ENCODE data around the gene CHN2.

CHN2 gene

GRCh38 chr7:29370531-29371314, 176.1 kb downstream of the CHN2 start:
- DNase-seq = peak in 1 of 2 experiments; percentile 34

- no peak for DNase-seq
These were observed 176.9 kb downstream of the CHN2 start for GRCh38 chr7:29371472-29371871.

- no peak for DNase-seq
These were observed 177.9 kb downstream of the CHN2 start for GRCh38 chr7:29372351-29373090.

- DNase-seq = no peak
These were observed 181.3 kb downstream of the CHN2 start for GRCh38 chr7:29375641-29376562.

GRCh38 chr7:29377718-29378117, 183.1 kb downstream of the CHN2 start:
- DNase-seq = no peak

GRCh38 chr7:29379551-29379950, 185.0 kb downstream of the CHN2 start:
- DNase-seq = no peak

GRCh38 chr7:29381206-29382094, 186.9 kb downstream of the CHN2 start:
- DNase-seq = no peak

GRCh38 chr7:29384277-29384676, 189.7 kb downstream of the CHN2 start:
- no peak for DNase-seq

- peak in 1 of 2 experiments; percentile 35 for DNase-seq
These were observed 190.7 kb downstream of the CHN2 start for GRCh38 chr7:29385214-29385814.

GRCh38 chr7:29386196-29386765, 191.7 kb downstream of the CHN2 start:
- DNase-seq = peak; percentile 43 to 75

GRCh38 chr7:29391262-29391661, 196.7 kb downstream of the CHN2 start:
- DNase-seq = no peak

- DNase-seq = no peak
These were observed 199.7 kb downstream of the CHN2 start for GRCh38 chr7:29394321-29394720.

- no peak for DNase-seq
These were observed 202.0 kb downstream of the CHN2 start for GRCh38 chr7:29396563-29396962.

- DNase-seq = no peak
These were observed 202.8 kb downstream of the CHN2 start for GRCh38 chr7:29397398-29397797.

- no peak for DNase-seq
These were observed 203.4 kb downstream of the CHN2 start for GRCh38 chr7:29398011-29398410.

GRCh38 chr7:29400437-29400836, 205.9 kb downstream of the CHN2 start:
- DNase-seq = no peak

- DNase-seq = no peak
These were observed 207.2 kb downstream of the CHN2 start for GRCh38 chr7:29401769-29402168.

GRCh38 chr7:29405891-29406290, 211.3 kb downstream of the CHN2 start:
- DNase-seq = no peak

GRCh38 chr7:29406366-29406765, 211.8 kb downstream of the CHN2 start:
- DNase-seq = no peak

GRCh38 chr7:29408841-29409243, 214.3 kb downstream of the CHN2 start:
- peak; percentile 55 to 83 for DNase-seq

- DNase-seq = no peak
These were observed 216.4 kb downstream of the CHN2 start for GRCh38 chr7:29410996-29411395.

All from NCI-H1930 (cell line).